Measurements from ENCODE around the gene PDE4D.

- TF ChIP-seq, protein P1, sequence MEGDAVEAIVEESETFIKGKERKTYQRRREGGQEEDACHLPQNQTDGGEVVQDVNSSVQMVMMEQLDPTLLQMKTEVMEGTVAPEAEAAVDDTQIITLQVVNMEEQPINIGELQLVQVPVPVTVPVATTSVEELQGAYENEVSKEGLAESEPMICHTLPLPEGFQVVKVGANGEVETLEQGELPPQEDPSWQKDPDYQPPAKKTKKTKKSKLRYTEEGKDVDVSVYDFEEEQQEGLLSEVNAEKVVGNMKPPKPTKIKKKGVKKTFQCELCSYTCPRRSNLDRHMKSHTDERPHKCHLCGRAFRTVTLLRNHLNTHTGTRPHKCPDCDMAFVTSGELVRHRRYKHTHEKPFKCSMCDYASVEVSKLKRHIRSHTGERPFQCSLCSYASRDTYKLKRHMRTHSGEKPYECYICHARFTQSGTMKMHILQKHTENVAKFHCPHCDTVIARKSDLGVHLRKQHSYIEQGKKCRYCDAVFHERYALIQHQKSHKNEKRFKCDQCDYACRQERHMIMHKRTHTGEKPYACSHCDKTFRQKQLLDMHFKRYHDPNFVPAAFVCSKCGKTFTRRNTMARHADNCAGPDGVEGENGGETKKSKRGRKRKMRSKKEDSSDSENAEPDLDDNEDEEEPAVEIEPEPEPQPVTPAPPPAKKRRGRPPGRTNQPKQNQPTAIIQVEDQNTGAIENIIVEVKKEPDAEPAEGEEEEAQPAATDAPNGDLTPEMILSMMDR (IDR thresholded peaks at IDR 0.05) = no peak
- TF ChIP-seq POLR2A (IDR thresholded peaks at IDR 0.05) = peak in 1 of 4 donors; percentile 9
Measured at GRCh38 chr5:59790376-59790775, 103.2 kb downstream of the PDE4D start.

Data from esophagus squamous epithelium (tissue), 4 donors.